ENCODE data around the gene C6orf62.

The C6orf62 gene

GRCh38 chr6:24659561-24659960 is 59.4 kb downstream of the C6orf62 start:
- Histone ChIP-seq H3K4me1 (ENCODE audit: low read depth, poor library complexity, severe bottlenecking) (peaks cover under 1% of the 10 kb centered on the region), H3K4me3 (IDR thresholded peaks at IDR 0.05; ENCODE audit: insufficient read depth, low read depth, low read length) (no peak overlapping the region), H3K9ac (no peak overlapping the region), H2AFZ (ENCODE audit: low read depth) (no peak overlapping the region), H4K20me1 (ENCODE audit: insufficient read depth) (no peaks in the 10 kb centered on the region), H3K4me2 (no peak overlapping the region), H3K27me3 (ENCODE audit: insufficient read depth, low read depth) (no peaks in the 10 kb centered on the region), H3K27ac (no peak overlapping the region), H3K79me2 (ENCODE audit: insufficient read depth, low read depth) (no peaks in the 10 kb centered on the region), H3K36me3 (ENCODE audit: insufficient read depth) (no peaks in the 10 kb centered on the region)
- TF ChIP-seq CTCF (conservative IDR thresholded peaks at IDR 0.05; ENCODE audit: low read depth, low read length): no peak

- Histone ChIP-seq H3K79me2 (ENCODE audit: insufficient read depth, low read depth) (no peaks in the 10 kb centered on the region), H4K20me1 (ENCODE audit: insufficient read depth) (no peaks in the 10 kb centered on the region), H3K27ac (no peak overlapping the region), H3K36me3 (ENCODE audit: insufficient read depth) (no peaks in the 10 kb centered on the region), H3K27me3 (ENCODE audit: insufficient read depth, low read depth) (no peaks in the 10 kb centered on the region), H3K4me3 (IDR thresholded peaks at IDR 0.05; ENCODE audit: insufficient read depth, low read depth, low read length) (no peak overlapping the region), H3K4me1 (ENCODE audit: low read depth, poor library complexity, severe bottlenecking) (no peaks in the 10 kb centered on the region), H3K4me2 (no peak overlapping the region), H3K9ac (no peak overlapping the region), H2AFZ (ENCODE audit: low read depth) (no peak overlapping the region)
- TF ChIP-seq CTCF (conservative IDR thresholded peaks at IDR 0.05; ENCODE audit: low read depth, low read length): no peak
These were observed 60.1 kb downstream of the C6orf62 start for GRCh38 chr6:24658573-24659560.

GRCh38 chr6:24655215-24655614 is 63.7 kb downstream of the C6orf62 start:
- no peak overlapping the region for H3K27ac ChIP-seq
- no peak overlapping the region for H3K4me2 ChIP-seq
- no peak overlapping the region for H3K4me3 ChIP-seq (IDR thresholded peaks at IDR 0.05; ENCODE audit: insufficient read depth, low read depth, low read length)

More at GRCh38 chr6:24655215-24655614, 63.7 kb downstream of the C6orf62 start:
- Histone ChIP-seq H3K79me2 (ENCODE audit: insufficient read depth, low read depth) (no peaks in the 10 kb centered on the region), H3K9ac (no peak overlapping the region), H4K20me1 (ENCODE audit: insufficient read depth) (no peaks in the 10 kb centered on the region), H2AFZ (ENCODE audit: low read depth) (no peak overlapping the region), H3K4me1 (ENCODE audit: low read depth, poor library complexity, severe bottlenecking) (no peaks in the 10 kb centered on the region), H3K36me3 (ENCODE audit: insufficient read depth) (no peaks in the 10 kb centered on the region; the same call in 1 of the 2 replicates), H3K27me3 (ENCODE audit: insufficient read depth, low read depth) (no peaks in the 10 kb centered on the region)
- TF ChIP-seq CTCF (conservative IDR thresholded peaks at IDR 0.05; ENCODE audit: low read depth, low read length): no peak
